Stimulated activated memory B cell treated with anti-CD40 and anti-IgM and Interleukin-4, amounts not matched to agents 10 μg/mL and 1 μg/mL and 100 μg/mL, for 72 hours (primary cell): Measurements from ENCODE around the gene ASTN2.

Experiments
- ATAC-seq: fragments of 150-1000 bp; cut with Tn5 transposase; 2 replicates; pipeline ENCODE4 v1.10.0; 2021
- H3K27ac Mint-ChIP-seq: one replicate; pipeline ENCODE4 v1.8.0; 2022; ENCODE audit warnings: mild to moderate bottlenecking, mixed read lengths
- H3K27me3 Mint-ChIP-seq: one replicate; pipeline ENCODE4 v1.8.0; 2022; ENCODE audit warnings: mixed read lengths
- H3K36me3 Mint-ChIP-seq: one replicate; pipeline ENCODE4 v1.8.0; 2022; ENCODE audit warnings: mixed read lengths
- H3K4me1 Mint-ChIP-seq: one replicate; pipeline ENCODE4 v1.8.0; 2022; ENCODE audit warnings: mixed read lengths
- H3K4me3 Mint-ChIP-seq: one replicate; pipeline ENCODE4 v1.8.0; 2022; ENCODE audit warnings: mild to moderate bottlenecking, moderate library complexity, mixed read lengths
- H3K9me3 Mint-ChIP-seq: one replicate; pipeline ENCODE4 v1.8.0; 2022; ENCODE audit warnings: mixed read lengths

ASTN2 gene

DNA sequence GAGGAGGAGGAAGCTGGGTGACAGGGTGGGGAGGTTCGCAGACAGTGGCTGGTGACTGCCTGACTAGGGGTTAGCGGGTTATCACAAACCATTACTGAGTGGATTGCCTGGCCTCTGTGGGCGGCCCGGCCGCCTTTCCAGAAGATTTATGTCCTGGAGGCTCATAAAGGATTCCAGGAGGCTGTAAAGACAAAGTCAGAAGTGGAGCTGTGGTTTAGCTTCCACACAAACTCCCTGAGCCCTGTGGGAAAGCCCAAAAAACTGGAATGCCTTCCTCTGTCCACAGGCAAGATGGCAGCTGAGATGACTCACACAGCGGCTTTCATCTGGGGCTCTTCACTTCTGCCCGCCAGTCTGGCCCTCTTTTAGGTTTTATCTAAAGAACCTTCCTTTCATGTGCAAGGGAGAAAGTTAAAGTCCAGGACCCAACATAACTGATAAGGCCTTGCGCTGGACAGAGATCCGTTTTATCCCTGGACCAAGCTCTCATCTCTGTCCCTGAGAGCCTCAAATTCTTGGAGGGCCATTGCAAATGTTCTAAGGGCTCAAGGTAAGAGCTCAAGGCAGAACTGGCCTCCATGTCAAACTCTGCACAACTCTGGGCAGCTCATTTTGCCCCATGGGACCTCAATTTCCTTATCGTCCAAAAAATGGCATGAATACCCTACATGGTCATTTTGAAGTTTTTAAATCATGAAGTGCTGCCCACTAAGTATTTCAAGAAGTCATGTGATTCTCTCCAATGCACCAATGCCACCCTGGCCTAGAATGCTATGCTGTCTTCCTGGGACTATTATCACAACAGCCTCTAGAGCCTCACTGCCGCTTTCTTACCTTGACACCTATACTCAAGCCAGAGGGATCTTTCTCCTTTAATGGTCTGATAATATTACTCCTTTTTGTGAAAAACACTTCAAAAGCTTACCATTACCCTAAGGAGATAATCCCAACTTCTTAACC lies 977.2 kb downstream of the ASTN2 start:
- ATAC-seq: no peak
- Mint-ChIP-seq H3K4me1 (no peaks in the 10 kb centered on the region), H3K36me3 (peaks cover 43% of the 10 kb centered on the region), H3K27ac (no peak overlapping the region), H3K9me3 (no peaks in the 10 kb centered on the region), H3K27me3 (no peaks in the 10 kb centered on the region), H3K4me3 (no peak overlapping the region)

DNA sequence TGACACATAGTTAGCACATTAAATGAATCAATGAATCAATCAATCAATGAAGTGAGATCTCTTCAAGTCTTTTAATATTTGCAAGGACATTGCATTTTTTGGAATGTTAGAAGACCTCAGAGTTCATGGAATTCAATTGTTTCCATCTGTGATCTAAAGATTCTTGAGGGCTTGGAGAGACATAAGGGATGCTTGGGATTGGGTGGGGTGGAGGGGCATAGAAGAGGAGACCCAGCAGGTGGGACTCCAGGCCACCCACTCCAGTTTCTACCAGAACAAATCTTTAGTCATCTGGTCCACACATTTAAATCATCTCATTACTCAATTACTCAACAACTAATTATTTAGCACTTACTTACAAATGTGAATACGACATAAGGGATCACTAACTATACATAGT lies 978.7 kb downstream of the ASTN2 start:
- Mint-ChIP-seq H3K9me3 (no peaks in the 10 kb centered on the region), H3K36me3 (peaks cover 34% of the 10 kb centered on the region), H3K4me3 (no peak overlapping the region), H3K27ac (no peak overlapping the region), H3K4me1 (no peaks in the 10 kb centered on the region), H3K27me3 (no peaks in the 10 kb centered on the region)
- ATAC-seq: no peak

DNA sequence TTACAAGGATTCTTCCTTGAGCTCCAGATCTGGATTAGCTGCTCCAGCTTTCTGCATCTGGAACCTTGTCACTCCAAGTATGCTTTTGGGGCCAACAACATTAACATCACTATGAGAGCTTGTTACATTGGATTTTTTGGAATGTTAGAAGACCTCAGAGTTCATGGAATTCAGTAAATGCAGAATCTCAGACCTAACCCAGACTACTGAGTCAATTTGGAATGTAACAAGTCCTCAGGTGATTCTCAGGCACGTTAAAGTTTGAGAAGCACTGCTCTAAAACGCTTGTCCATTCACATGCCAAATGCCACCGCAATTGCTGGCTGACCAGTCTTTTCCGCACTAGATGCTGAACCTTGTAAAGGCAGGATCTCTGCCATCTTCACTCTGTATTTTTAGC lies 979.2 kb downstream of the ASTN2 start:
- Mint-ChIP-seq H3K9me3 (no peaks in the 10 kb centered on the region), H3K4me3 (no peak overlapping the region), H3K4me1 (no peaks in the 10 kb centered on the region), H3K27ac (no peak overlapping the region), H3K27me3 (no peaks in the 10 kb centered on the region), H3K36me3 (peaks cover 31% of the 10 kb centered on the region)
- ATAC-seq: no peak

DNA sequence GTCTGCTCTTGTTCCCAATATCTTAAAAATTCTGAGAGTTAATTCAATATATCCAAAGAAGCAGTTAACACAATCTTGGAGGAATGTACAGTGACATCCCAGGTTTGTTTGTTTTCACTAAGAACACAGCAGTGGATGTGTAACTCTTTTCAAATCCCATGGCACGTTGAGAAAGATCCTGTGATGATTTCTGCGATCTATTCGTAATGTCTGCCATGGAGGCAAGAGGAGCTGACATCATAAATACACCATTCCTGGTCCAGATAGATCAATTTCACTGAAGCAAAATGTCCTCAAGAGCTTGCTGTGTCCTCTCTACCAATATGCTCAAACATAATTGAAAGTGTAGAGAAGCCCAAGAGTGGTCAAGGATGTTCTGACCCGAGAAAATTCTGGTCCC lies 980.5 kb downstream of the ASTN2 start:
- H3K9me3 Mint-ChIP-seq: no peaks in the 10 kb centered on the region
- no peaks in the 10 kb centered on the region for H3K4me1 Mint-ChIP-seq
- H3K27ac Mint-ChIP-seq: no peak overlapping the region
- no peaks in the 10 kb centered on the region for H3K27me3 Mint-ChIP-seq
- ATAC-seq: no peak
- no peak overlapping the region for H3K4me3 Mint-ChIP-seq
- peaks cover 25% of the 10 kb centered on the region for H3K36me3 Mint-ChIP-seq

DNA sequence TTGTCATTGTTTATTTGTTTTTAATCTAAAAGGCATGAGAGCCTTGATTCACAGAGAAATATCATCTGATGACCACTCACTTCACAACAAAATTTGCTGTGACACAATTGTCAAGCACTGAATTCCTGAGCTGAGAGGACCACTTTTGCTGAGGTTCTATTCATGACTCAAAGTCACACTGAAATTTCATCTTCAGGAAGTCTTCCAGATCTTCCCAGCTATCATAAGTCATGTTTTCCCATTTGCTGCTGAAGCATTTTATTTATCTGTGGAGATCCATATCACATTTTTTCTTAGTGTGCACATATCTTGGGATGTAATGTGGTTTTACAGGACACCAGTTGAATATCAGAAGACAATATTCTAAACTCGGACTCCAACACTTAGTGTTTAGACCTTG lies 982.8 kb downstream of the ASTN2 start:
- Mint-ChIP-seq H3K27ac (no peak overlapping the region), H3K36me3 (peaks cover 9% of the 10 kb centered on the region), H3K9me3 (no peaks in the 10 kb centered on the region), H3K27me3 (no peaks in the 10 kb centered on the region), H3K4me3 (no peak overlapping the region), H3K4me1 (no peaks in the 10 kb centered on the region)
- ATAC-seq: no peak

DNA sequence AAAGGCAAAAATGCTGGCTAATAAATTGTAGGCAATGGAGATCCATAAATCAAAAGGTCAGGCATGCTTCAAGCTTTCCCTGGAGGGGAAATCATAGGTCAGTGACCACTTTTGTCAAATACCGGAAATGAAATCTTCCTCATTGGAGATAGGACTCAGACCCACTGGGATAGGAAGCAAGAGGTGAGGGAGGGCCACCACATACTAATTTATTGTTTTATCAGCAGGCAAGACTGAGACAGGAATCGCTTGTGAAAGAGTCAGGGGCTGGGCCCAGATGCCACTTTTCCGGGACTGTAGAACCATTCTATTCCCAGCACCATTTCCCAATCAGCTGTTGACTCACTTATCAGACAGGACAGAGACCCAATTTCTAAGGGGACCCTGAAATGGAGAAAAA lies 984.0 kb downstream of the ASTN2 start:
- Mint-ChIP-seq H3K27ac (no peak overlapping the region), H3K27me3 (no peaks in the 10 kb centered on the region), H3K4me1 (no peaks in the 10 kb centered on the region), H3K4me3 (no peak overlapping the region), H3K9me3 (no peaks in the 10 kb centered on the region), H3K36me3 (peaks cover 11% of the 10 kb centered on the region)
- ATAC-seq: no peak

DNA sequence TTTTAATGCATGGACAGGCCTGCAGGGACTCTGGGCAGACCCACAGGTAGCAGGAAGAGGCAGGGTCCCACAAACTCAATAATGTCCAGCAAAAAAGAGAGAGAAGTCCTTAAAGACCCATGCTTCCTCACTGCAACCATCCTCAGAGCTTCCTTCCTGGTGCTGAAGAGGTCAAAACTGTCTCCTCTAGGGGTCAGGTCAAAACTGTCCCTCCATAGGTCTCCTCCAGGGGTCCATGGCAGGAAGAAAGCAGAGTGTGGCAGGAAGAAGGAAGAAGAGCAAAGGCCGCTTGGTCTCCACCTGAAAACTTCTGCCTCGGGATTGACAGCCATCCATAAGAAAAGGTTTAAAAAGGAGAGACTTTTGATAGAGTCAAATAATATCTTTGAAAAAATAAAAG lies 989.6 kb downstream of the ASTN2 start:
- Mint-ChIP-seq H3K4me3 (no peak overlapping the region), H3K36me3 (peaks cover 11% of the 10 kb centered on the region), H3K4me1 (no peaks in the 10 kb centered on the region), H3K27ac (no peak overlapping the region), H3K9me3 (no peaks in the 10 kb centered on the region), H3K27me3 (no peaks in the 10 kb centered on the region)
- ATAC-seq: no peak

DNA sequence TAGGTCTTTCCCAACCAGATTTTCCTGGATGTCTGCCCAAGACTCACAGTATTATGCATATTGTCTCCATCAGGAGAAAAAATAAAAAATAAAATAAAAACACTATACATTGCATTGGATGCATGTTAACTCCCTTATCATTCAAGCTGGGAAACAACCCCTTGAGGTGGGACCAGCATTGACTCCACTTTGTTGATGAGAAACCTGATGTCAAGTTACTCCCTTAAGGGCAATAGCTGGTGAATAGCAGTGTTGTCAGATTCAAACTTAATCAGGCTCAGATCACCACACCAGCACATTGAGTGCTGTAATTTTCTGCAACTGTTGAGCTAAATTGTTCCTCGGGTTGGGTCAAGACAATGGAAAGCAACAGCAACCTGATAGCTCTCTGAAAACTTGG lies 991.7 kb downstream of the ASTN2 start:
- Mint-ChIP-seq H3K4me1 (no peaks in the 10 kb centered on the region), H3K27me3 (no peaks in the 10 kb centered on the region), H3K36me3 (peaks cover 17% of the 10 kb centered on the region), H3K9me3 (no peaks in the 10 kb centered on the region), H3K27ac (no peak overlapping the region), H3K4me3 (no peak overlapping the region)
- no peak for ATAC-seq

DNA sequence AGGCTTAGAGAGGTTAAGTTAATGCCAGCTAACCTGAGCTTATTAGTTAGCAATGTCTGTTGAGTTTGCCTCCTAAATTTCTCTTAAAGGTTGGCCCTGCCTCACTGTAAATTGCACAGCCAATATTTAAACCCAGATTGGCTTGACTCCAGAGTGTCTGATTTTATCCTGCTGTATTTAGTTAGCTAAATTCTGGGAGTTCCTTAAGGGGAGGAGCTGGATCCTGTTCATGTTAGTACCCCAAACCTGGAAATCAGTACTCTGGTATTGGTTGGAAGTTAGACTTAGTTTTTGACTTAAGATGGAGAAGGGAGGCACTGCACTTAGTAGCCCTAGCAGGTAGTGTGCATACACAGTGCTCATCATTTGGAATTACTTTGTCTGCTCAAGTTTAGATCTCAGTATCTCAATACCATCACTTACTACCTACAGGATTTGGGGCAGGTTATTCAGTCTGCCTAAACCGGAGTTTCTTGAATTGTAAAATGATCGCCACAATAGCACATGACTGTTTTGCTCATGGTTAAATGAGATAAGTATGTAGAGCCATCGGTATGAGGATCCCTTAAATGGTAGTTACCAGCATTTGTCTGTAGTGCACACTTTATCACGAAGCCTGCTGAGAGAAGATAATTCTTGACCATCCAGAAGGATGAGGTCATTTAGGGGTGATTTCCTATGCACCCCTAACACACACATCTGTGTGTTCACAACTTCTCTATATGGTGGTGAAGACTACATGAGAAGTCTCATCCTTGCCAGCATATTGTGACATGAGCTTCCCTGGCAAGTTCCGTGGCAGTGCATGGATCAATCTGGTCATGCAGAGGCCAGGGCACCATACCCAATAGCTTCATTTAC lies 992.5 kb downstream of the ASTN2 start:
- H3K4me3 Mint-ChIP-seq: no peak overlapping the region
- no peak for ATAC-seq
- no peaks in the 10 kb centered on the region for H3K9me3 Mint-ChIP-seq
- peaks cover 17% of the 10 kb centered on the region for H3K36me3 Mint-ChIP-seq
- no peaks in the 10 kb centered on the region for H3K4me1 Mint-ChIP-seq
- H3K27ac Mint-ChIP-seq: no peak overlapping the region
- H3K27me3 Mint-ChIP-seq: no peaks in the 10 kb centered on the region

DNA sequence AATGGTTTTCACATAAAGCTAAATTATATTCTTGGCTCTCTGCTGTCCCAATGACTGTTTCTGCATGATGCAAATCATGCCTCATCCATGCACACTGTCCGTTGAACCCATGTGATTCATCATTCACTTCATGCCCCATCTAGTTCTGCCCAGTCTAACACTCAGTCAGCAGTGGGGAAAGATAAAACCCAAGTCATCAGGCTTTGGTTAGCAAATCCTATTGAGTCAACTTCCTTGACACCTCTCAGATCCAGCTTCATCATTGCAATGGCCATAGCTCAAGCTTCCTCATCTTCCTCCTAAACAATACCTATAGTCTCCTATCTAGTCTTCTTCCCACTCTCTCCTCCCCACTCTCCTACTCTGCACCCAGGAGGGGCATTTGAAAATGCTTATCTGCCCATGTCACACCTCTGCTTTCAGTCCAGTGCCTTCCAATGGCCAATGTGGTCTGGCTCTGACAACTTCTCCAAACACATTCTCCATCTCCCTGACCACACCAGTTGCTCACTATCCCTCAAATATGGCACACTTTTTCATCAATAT lies 993.8 kb downstream of the ASTN2 start:
- Mint-ChIP-seq H3K27me3 (no peaks in the 10 kb centered on the region), H3K27ac (no peak overlapping the region), H3K9me3 (no peaks in the 10 kb centered on the region), H3K36me3 (peaks cover 17% of the 10 kb centered on the region), H3K4me3 (no peak overlapping the region), H3K4me1 (no peaks in the 10 kb centered on the region)
- ATAC-seq: no peak

DNA sequence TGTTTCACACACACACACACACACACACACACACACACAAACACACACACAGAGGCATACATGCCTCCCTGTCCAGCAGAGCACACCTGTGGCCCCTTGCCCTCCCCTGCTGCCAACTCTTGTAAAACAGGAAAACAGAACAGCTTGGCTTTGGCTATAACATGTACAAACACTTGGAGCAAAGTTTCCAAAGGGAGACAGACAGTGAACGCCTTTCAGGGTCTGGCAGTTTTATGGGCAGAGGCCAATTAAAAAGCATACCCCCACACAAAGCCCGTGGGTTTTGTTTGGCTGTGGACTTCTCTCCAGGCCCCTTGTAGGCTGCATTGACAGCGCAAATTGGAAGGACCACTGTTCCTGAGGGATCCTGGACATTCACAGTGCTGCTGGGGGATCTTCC lies 995.7 kb downstream of the ASTN2 start:
- Mint-ChIP-seq H3K4me1 (no peaks in the 10 kb centered on the region), H3K27me3 (no peaks in the 10 kb centered on the region), H3K9me3 (no peaks in the 10 kb centered on the region), H3K27ac (no peak overlapping the region), H3K36me3 (peaks cover 6% of the 10 kb centered on the region), H3K4me3 (no peak overlapping the region)
- no peak for ATAC-seq

DNA sequence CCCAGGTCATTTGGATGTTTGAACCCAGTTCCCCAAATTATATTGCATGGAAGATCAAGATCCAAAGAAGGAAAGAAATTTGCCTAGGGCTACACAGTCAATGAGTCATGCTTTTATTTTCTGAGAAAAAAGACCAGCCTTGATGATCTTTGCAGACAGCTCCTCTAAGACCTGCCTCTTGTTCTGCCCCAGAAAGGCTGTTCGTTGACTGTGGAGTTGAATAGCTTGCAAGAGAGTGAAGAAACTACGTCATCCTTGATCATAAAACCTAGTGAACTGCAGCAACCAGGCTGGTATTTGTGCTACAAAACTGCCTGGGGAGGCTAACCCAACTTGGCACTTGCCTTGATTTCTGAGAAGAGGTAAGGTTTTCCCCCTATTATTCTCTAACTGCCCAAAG lies 997.4 kb downstream of the ASTN2 start:
- ATAC-seq: no peak
- Mint-ChIP-seq H3K4me1 (no peaks in the 10 kb centered on the region), H3K4me3 (no peak overlapping the region), H3K27ac (no peak overlapping the region), H3K9me3 (no peaks in the 10 kb centered on the region), H3K36me3 (peaks cover 6% of the 10 kb centered on the region), H3K27me3 (no peaks in the 10 kb centered on the region)

DNA sequence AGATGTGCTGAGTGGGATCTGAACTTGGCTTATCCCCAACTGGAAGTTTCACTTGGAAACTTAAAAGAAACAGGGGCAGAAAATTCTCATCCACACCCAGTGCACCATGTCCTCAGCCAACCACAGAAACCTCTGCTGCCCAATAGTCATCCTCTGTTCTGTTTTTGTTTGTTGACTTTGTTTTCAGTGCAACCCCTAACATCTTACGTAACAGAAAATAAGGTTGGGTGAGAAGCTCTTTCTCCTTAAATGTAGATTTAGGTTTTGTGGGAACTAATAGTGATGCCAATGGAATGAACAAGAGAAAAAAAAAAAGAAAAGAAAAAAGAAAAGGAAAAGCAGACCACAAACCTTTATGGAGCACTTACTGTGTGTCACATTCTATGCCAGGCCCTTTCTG lies 998.4 kb downstream of the ASTN2 start:
- ATAC-seq: no peak
- H3K36me3 Mint-ChIP-seq: peaks cover 6% of the 10 kb centered on the region
- no peak overlapping the region for H3K27ac Mint-ChIP-seq
- H3K9me3 Mint-ChIP-seq: no peaks in the 10 kb centered on the region
- no peaks in the 10 kb centered on the region for H3K27me3 Mint-ChIP-seq
- H3K4me1 Mint-ChIP-seq: no peaks in the 10 kb centered on the region
- no peak overlapping the region for H3K4me3 Mint-ChIP-seq

DNA sequence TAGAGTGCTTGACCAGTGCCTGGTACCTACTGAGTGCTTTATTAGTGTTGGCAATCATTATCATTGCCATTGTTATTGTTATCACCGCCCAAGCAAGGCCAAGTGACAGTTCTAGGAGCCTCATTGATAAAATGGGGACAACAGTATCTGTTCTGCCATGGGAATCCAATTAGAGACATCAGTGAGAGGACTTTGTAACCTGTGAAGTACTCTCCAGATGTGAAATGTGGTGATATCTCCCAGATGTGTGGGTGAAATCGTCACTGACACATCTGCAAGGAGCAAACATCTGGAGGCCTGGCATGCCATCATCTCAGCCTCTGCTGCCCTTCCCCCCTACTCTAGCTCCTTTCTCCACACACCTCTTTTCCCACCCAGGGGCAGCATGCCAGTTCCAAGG lies 1000.5 kb downstream of the ASTN2 start:
- Mint-ChIP-seq H3K4me3 (no peak overlapping the region), H3K9me3 (no peaks in the 10 kb centered on the region), H3K36me3 (peaks cover under 1% of the 10 kb centered on the region), H3K4me1 (no peaks in the 10 kb centered on the region), H3K27me3 (no peaks in the 10 kb centered on the region), H3K27ac (no peak overlapping the region)
- ATAC-seq: no peak

DNA sequence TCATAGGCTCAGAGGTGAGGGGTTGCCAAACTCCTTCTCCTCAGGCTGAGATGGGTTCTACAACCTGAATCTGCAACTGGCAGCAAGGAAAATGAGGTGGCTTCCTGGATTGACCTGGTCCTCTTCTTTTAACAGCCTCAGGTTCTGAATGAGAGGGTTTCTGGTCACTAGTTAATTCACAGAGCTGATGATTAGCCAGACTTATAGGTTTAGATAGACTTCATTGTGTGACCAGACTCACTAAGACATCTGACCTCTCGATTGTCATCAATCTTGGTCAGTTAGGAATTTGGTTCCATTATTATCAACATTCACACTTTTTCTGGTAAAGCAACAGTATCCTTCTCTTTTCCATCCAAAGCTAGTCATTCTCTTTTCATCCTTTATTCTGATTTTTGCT lies 1003.4 kb downstream of the ASTN2 start:
- H3K27me3 Mint-ChIP-seq: no peaks in the 10 kb centered on the region
- no peak overlapping the region for H3K4me3 Mint-ChIP-seq
- ATAC-seq: no peak
- no peak overlapping the region for H3K27ac Mint-ChIP-seq
- H3K4me1 Mint-ChIP-seq: no peaks in the 10 kb centered on the region
- no peaks in the 10 kb centered on the region for H3K9me3 Mint-ChIP-seq
- H3K36me3 Mint-ChIP-seq: peaks cover 6% of the 10 kb centered on the region
